GM20431 (cell line): Measurements from ENCODE around the gene APOM.

Experiments
- in situ Hi-C: fragments of 300-500 bp; cut with MseI, MboI; formaldehyde crosslinking; loops from one replicate; pipeline ENCODE4 v1.15.0; 2020; ENCODE audit warnings: low sequenced_read_pairs; ENCODE audit not compliant: unreplicated experiment

The APOM gene

DNA sequence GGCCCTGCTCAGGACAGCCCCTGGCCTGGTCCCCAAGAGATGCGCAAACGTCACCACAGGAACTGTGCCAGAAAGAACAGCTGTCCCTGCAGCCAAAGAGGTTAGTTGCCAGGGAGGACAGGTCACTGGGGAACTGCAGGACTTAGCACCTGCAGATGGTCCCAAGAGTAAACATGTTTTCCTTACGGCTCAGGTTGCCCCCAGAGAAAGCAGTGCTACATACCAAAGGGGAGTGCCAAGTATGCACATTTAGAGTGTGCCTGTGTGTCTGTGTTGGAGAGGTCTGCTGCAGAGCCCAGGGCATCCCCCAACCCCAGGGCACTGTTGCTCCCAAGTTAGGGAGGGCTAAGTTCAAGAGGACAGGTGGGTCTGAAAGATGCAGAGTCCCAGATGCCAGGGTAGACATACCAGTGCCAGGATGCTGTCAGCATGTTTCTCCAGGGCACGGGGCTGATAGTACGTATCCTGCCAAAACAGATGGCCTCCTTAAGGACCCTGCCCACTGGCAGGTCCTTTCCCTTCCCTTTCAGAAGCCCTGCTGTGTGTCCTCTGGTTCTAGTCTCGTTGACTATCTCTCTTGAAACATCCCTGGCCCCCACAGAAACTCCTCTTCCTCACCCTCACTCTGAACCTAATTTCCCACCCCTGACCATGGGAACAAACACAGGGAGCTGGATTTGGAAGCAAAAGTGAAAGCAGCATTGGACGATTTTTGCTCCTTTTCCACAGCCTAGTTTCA, 46.1 kb downstream of the APOM start:
- in situ Hi-C loops: no loop called here

DNA sequence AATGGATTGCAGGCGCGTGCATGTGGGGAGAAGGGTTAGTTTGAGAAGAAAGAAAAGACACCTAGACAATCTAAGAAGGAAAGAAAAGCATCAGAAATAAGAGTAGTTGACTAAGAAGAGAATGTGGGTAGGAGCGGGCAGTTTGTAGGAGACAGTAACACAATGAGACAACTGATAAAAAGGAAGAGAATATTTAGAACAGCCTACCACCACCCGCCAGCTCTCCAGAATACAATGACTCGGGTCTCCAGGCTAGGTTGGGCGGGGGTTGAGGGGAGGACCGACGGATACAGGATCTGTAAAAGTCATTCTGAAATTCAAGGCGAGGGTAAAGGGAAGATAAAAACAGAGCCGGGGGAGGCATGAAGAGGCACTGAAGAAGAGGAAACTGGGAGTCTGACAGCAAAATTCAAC, 46.7 kb downstream of the APOM start:
- in situ Hi-C loops: no loop called here

GRCh38 chr6:31702819-31703716, 47.4 kb downstream of the APOM start, which contains the start of gene ABHD16A:
TSS of gene ABHD16A (minus strand) at chr6:31703324. CDS start at chr6:31703281, 43 bp downstream.
- in situ Hi-C loops: no loop called here

DNA sequence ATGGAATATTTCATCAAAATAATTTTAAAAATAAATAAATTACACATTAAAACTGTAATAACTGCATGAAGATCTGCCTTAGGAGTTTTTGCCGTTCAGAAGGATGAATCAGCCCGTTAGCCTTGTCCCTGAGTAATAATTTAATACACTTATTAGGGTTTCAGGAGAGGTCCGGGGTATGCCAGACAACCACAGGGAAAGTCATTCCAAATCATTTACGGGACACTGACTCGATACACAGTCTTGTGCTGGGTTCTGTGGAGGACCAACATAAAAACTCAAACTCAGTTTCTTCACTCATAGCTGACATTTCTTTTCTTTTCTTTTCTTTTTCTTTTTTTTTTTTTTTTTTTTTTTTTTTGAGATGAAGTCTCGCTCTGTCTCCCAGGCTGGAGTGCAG, 50.2 kb downstream of the APOM start:
- in situ Hi-C loops: no loop called here

GRCh38 chr6:31706599-31706998, 50.9 kb downstream of the APOM start, which contains the start of gene LY6G6F:
TSS of gene LY6G6F (plus strand) at chr6:31706866. CDS start at chr6:31706907, 41 bp downstream.
- in situ Hi-C loops: no loop called here

GRCh38 chr6:31707701-31708100, 52.0 kb downstream of the APOM start:
- in situ Hi-C loops: no loop called here
